ENCODE data around the gene DGKI. TPM values are rescaled to one million over a fixed set of nuclear protein-coding genes. Genes with fewer than 3 reads are reported as not detected.

The DGKI gene
- total RNA-seq, 4 donors from 2014 or later, result 45.1 to 71.0 (median 48.7) TPM

GRCh38 chr7:137590756-137591305 lies 255.9 kb downstream of the DGKI start:
- WGBS, 2 donors, result 87 to 88% methylated on average over 15 of the region's 15 CpGs
- TF ChIP-seq CTCF (IDR thresholded peaks at IDR 0.05), result no peak
- TF ChIP-seq POLR2A (IDR thresholded peaks at IDR 0.05), result no peak
- peaks cover 38 to 46% of the 10 kb centered on the region in 2 donors for H3K4me1 ChIP-seq
- no peaks in the 10 kb centered on the region for H3K27me3 ChIP-seq
- no peaks in the 10 kb centered on the region for H3K9me3 ChIP-seq
- no peak overlapping the region for H3K4me3 ChIP-seq (replicated peaks in 1 of 3)
- H3K36me3 ChIP-seq, result no peaks in the 10 kb centered on the region
- peak; percentile 40 to 49 for DNase-seq
- H3K27ac ChIP-seq, result peak overlapping the region; percentile 73 to 85 (median 73)
- intact Hi-C loops (cut with DNase I), result no loop called here

GRCh38 chr7:137590071-137590755 lies 256.6 kb downstream of the DGKI start:
- intact Hi-C loops (cut with DNase I), result no loop called here
- 63 to 74% methylated on average over 7 of the region's 7 CpGs for WGBS, 2 donors
- Histone ChIP-seq H3K4me1 (peaks cover 38 to 46% of the 10 kb centered on the region in 2 donors), H3K27me3 (no peaks in the 10 kb centered on the region), H3K9me3 (no peaks in the 10 kb centered on the region), H3K27ac (peak overlapping the region; percentile 73 to 85 (median 73)), H3K36me3 (no peaks in the 10 kb centered on the region), H3K4me3 (replicated peaks in 1 of 3) (no peak overlapping the region)
- no peak for TF ChIP-seq CTCF (IDR thresholded peaks at IDR 0.05)
- TF ChIP-seq POLR2A (IDR thresholded peaks at IDR 0.05), result no peak
- no peak for DNase-seq

- H3K9me3 ChIP-seq, result no peaks in the 10 kb centered on the region
- H3K4me3 ChIP-seq (replicated peaks in 1 of 3), result no peak overlapping the region
- no peaks in the 10 kb centered on the region for H3K27me3 ChIP-seq
- DNase-seq, result no peak
- TF ChIP-seq POLR2A (IDR thresholded peaks at IDR 0.05) (no peak), CTCF (IDR thresholded peaks at IDR 0.05) (no peak)
- H3K36me3 ChIP-seq, result no peaks in the 10 kb centered on the region
- H3K4me1 ChIP-seq, result peaks cover 38 to 46% of the 10 kb centered on the region in 2 donors
- intact Hi-C loops (cut with DNase I), result no loop called here
- WGBS, 2 donors, result 53 to 58% methylated on average over 5 of the region's 5 CpGs
- H3K27ac ChIP-seq, result peak overlapping the region; percentile 34 to 67 (median 51)
These were observed 259.4 kb downstream of the DGKI start for GRCh38 chr7:137587326-137587725.

- peaks cover 24 to 31% of the 10 kb centered on the region in 2 donors for H3K4me1 ChIP-seq
- intact Hi-C loops (cut with DNase I), result no loop called here
- no peaks in the 10 kb centered on the region for H3K27me3 ChIP-seq
- TF ChIP-seq CTCF (IDR thresholded peaks at IDR 0.05) (no peak), POLR2A (IDR thresholded peaks at IDR 0.05) (no peak)
- DNase-seq, result no peak
- no peaks in the 10 kb centered on the region for H3K36me3 ChIP-seq
- no peaks in the 10 kb centered on the region for H3K9me3 ChIP-seq
- 70 to 84% methylated on average over 3 of the region's 3 CpGs for WGBS, 2 donors
- no peak overlapping the region for H3K27ac ChIP-seq
- H3K4me3 ChIP-seq (replicated peaks in 1 of 3), result no peak overlapping the region
These were observed 261.2 kb downstream of the DGKI start for GRCh38 chr7:137585591-137585990.

- Histone ChIP-seq H3K9me3 (no peaks in the 10 kb centered on the region), H3K4me1 (peaks cover 15 to 25% of the 10 kb centered on the region in 2 donors), H3K4me3 (replicated peaks in 1 of 3) (no peak overlapping the region), H3K27me3 (no peaks in the 10 kb centered on the region), H3K27ac (no peak overlapping the region), H3K36me3 (no peaks in the 10 kb centered on the region)
- DNase-seq, result no peak
- intact Hi-C loops (cut with DNase I), result no loop called here
- WGBS, 2 donors, result 81 to 83% methylated on average over 1 of the region's 1 CpG
- TF ChIP-seq CTCF (IDR thresholded peaks at IDR 0.05) (no peak), POLR2A (IDR thresholded peaks at IDR 0.05) (no peak)
These were observed 263.6 kb downstream of the DGKI start for GRCh38 chr7:137583172-137583571.

All from thyroid gland (tissue), 4 donors.